ENCODE data around the gene FBN2.

DNA sequence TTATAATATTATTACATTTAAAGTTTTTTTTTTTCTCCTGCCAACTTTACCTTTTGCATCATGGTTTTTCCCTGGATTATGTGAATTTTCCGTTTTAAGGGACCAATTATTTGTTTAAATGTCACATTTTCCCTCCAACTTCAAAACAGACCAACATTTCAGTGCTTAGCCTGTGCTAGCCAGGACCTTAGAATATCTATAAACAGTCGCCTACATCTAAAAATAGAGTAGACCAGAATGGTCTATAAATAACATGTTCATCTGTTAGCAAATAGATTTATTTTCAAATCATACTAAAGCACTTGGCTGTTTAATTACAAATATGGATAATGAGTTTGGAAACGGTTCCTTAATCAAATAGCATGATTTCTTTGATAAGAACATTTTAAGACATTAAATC is 192.0 kb downstream of the FBN2 start:
- no peak for TF ChIP-seq EZH2phosphoT487 (IDR thresholded peaks at IDR 0.05; ENCODE audit: insufficient read depth, low read depth)
- no peak for TF ChIP-seq EZH2 (IDR thresholded peaks at IDR 0.05; ENCODE audit: insufficient read depth, poor library complexity, severe bottlenecking)
